ENCODE data around the gene VDAC1. TPM values are rescaled to one million over a fixed set of nuclear protein-coding genes. Genes with fewer than 3 reads are reported as not detected.

VDAC1 gene
- total RNA-seq, 1 donor from 2014 or later, result 224 TPM

DNA sequence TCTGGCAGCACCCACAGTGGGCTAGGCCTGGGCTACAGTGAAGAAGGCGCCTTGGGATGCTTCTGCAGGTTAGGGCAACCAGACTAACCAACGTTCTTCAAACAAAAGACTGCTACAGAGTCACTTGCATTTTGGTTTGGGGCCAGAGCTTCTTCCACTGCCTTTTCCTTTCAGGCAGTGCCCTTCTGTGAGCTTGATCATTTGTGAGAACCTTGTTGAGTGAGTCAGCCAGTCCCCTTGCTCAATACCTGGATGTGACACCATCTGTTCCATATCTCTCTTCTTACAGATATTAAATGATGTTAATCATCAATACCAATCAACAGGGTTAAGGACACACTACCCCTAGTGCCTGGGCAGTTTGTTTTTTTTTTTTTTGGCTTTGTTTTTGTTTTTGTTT lies 46.5 kb upstream of the VDAC1 start:
- Histone ChIP-seq H3K4me1 (peaks cover 14% of the 10 kb centered on the region), H3K27ac (no peak overlapping the region), H3K9me3 (ENCODE audit: low read depth) (no peaks in the 10 kb centered on the region), H4K20me1 (ENCODE audit: low read depth) (no peaks in the 10 kb centered on the region), H3K4me2 (no peak overlapping the region), H2AFZ (replicated peaks) (no peak overlapping the region), H3K36me3 (no peaks in the 10 kb centered on the region), H3K4me3 (no peak overlapping the region), H3K27me3 (no peaks in the 10 kb centered on the region), H3F3A (ENCODE audit: low read depth) (peaks cover 12% of the 10 kb centered on the region), H3K9ac (no peak overlapping the region), H3K79me2 (ENCODE audit: low read depth) (no peaks in the 10 kb centered on the region)
- no peaks in the 10 kb centered on the region for H3K36me3 Mint-ChIP-seq
- H3K9me3 Mint-ChIP-seq, result no peaks in the 10 kb centered on the region
- no peak overlapping the region for H3K27ac Mint-ChIP-seq
- DNase-seq (ENCODE audit: low spot score), result no peak
- H3K4me3 Mint-ChIP-seq, result no peak overlapping the region
- peaks cover 32% of the 10 kb centered on the region for H3K4me1 Mint-ChIP-seq
- peaks cover 8% of the 10 kb centered on the region for H3K27me3 Mint-ChIP-seq (ENCODE audit: insufficient read depth, low read depth)
- TF ChIP-seq, protein P1, sequence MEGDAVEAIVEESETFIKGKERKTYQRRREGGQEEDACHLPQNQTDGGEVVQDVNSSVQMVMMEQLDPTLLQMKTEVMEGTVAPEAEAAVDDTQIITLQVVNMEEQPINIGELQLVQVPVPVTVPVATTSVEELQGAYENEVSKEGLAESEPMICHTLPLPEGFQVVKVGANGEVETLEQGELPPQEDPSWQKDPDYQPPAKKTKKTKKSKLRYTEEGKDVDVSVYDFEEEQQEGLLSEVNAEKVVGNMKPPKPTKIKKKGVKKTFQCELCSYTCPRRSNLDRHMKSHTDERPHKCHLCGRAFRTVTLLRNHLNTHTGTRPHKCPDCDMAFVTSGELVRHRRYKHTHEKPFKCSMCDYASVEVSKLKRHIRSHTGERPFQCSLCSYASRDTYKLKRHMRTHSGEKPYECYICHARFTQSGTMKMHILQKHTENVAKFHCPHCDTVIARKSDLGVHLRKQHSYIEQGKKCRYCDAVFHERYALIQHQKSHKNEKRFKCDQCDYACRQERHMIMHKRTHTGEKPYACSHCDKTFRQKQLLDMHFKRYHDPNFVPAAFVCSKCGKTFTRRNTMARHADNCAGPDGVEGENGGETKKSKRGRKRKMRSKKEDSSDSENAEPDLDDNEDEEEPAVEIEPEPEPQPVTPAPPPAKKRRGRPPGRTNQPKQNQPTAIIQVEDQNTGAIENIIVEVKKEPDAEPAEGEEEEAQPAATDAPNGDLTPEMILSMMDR (IDR thresholded peaks at IDR 0.05), result no peak
- no peak for TF ChIP-seq EZH2phosphoT487 (IDR thresholded peaks at IDR 0.05)
- TF ChIP-seq EZH2 (IDR thresholded peaks at IDR 0.05), result no peak

GRCh38 chr5:134048864-134049263 lies 44.1 kb upstream of the VDAC1 start:
- peaks cover 28% of the 10 kb centered on the region for H3K4me1 Mint-ChIP-seq
- Histone ChIP-seq H3K27me3 (no peaks in the 10 kb centered on the region), H3K9me3 (ENCODE audit: low read depth) (no peaks in the 10 kb centered on the region), H3K27ac (no peak overlapping the region), H2AFZ (replicated peaks) (no peak overlapping the region), H3K4me2 (no peak overlapping the region), H4K20me1 (ENCODE audit: low read depth) (no peaks in the 10 kb centered on the region), H3K4me1 (peaks cover 15% of the 10 kb centered on the region), H3K4me3 (no peak overlapping the region), H3K36me3 (no peaks in the 10 kb centered on the region), H3K79me2 (ENCODE audit: low read depth) (no peaks in the 10 kb centered on the region), H3K9ac (no peak overlapping the region), H3F3A (ENCODE audit: low read depth) (peaks cover 12% of the 10 kb centered on the region)
- no peak for DNase-seq (ENCODE audit: low spot score)
- TF ChIP-seq EZH2phosphoT487 (IDR thresholded peaks at IDR 0.05) (no peak), EZH2 (IDR thresholded peaks at IDR 0.05) (no peak)
- TF ChIP-seq, protein P1 (IDR thresholded peaks at IDR 0.05), result no peak
- no peak overlapping the region for H3K27ac Mint-ChIP-seq
- no peaks in the 10 kb centered on the region for H3K36me3 Mint-ChIP-seq
- no peak overlapping the region for H3K4me3 Mint-ChIP-seq
- H3K9me3 Mint-ChIP-seq, result no peaks in the 10 kb centered on the region
- peaks cover 6% of the 10 kb centered on the region for H3K27me3 Mint-ChIP-seq (ENCODE audit: insufficient read depth, low read depth)

DNA sequence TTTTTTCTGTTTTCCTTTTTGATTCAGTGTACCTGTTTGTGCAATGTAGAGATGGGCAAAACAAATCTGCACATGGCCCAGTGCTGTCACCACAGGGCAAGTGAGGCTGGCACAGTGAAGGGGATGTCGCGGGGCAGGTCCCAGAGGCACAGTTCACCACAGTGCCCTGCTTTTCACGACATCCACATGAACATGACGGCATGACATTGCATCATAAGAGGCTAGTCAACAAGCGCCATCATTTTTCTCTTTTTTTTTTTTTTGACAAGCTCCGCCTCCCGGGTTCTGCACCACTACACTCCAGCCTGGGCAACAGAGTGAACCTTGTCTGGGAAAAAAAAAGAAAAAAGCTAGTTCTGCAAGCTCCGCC lies 42.9 kb upstream of the VDAC1 start:
- no peak for DNase-seq (ENCODE audit: low spot score)
- Mint-ChIP-seq H3K4me3 (peak overlapping the region; percentile 35), H3K9me3 (no peaks in the 10 kb centered on the region), H3K36me3 (no peaks in the 10 kb centered on the region), H3K27me3 (ENCODE audit: insufficient read depth, low read depth) (peaks cover 10% of the 10 kb centered on the region), H3K4me1 (peaks cover 24% of the 10 kb centered on the region), H3K27ac (no peak overlapping the region)
- Histone ChIP-seq H4K20me1 (ENCODE audit: low read depth) (no peaks in the 10 kb centered on the region), H3K79me2 (ENCODE audit: low read depth) (no peaks in the 10 kb centered on the region), H3K4me1 (peaks cover 13% of the 10 kb centered on the region), H3K27ac (no peak overlapping the region), H2AFZ (replicated peaks) (no peak overlapping the region), H3K36me3 (no peaks in the 10 kb centered on the region), H3K4me2 (no peak overlapping the region), H3K9ac (no peak overlapping the region), H3K27me3 (no peaks in the 10 kb centered on the region), H3K9me3 (ENCODE audit: low read depth) (no peaks in the 10 kb centered on the region), H3F3A (ENCODE audit: low read depth) (peaks cover 12% of the 10 kb centered on the region), H3K4me3 (no peak overlapping the region)
- no peak for TF ChIP-seq EZH2phosphoT487 (IDR thresholded peaks at IDR 0.05)

- Histone ChIP-seq H3K9ac (no peak overlapping the region), H3K27ac (no peak overlapping the region), H2AFZ (replicated peaks) (no peak overlapping the region), H3K4me2 (peak overlapping the region; percentile 12), H3K36me3 (no peaks in the 10 kb centered on the region), H3K79me2 (ENCODE audit: low read depth) (no peaks in the 10 kb centered on the region), H3K4me3 (no peak overlapping the region), H4K20me1 (ENCODE audit: low read depth) (no peaks in the 10 kb centered on the region), H3K9me3 (ENCODE audit: low read depth) (no peaks in the 10 kb centered on the region), H3F3A (ENCODE audit: low read depth) (peaks cover 12% of the 10 kb centered on the region), H3K4me1 (peaks cover 13% of the 10 kb centered on the region), H3K27me3 (no peaks in the 10 kb centered on the region)
- Mint-ChIP-seq H3K9me3 (no peaks in the 10 kb centered on the region), H3K36me3 (no peaks in the 10 kb centered on the region), H3K27ac (no peak overlapping the region), H3K4me1 (peaks cover 19% of the 10 kb centered on the region), H3K27me3 (ENCODE audit: insufficient read depth, low read depth) (peaks cover 10% of the 10 kb centered on the region), H3K4me3 (peak overlapping the region; percentile 35)
- DNase-seq (ENCODE audit: low spot score), result peak; percentile 33
- TF ChIP-seq, protein P1 (IDR thresholded peaks at IDR 0.05), result no peak
- no peak for TF ChIP-seq EZH2 (IDR thresholded peaks at IDR 0.05)
- no peak for TF ChIP-seq EZH2phosphoT487 (IDR thresholded peaks at IDR 0.05)
These were observed 42.3 kb upstream of the VDAC1 start for GRCh38 chr5:134046801-134047686.
